GM12878 (cell line): Measurements from ENCODE around the gene PHYHIPL. TPM values are rescaled to one million over a fixed set of nuclear protein-coding genes. Genes with fewer than 3 reads are reported as not detected.

ENCODE experiments used
- ATAC-seq: fragments of 200-7000 bp; cut with Tn5 transposase; 3 replicates; pipeline ENCODE4 v1.9.1; 2020; ENCODE audit warnings: mild to moderate bottlenecking, moderate library complexity
- BruUV-seq: library from RNA; stranded (reverse); fragments of 400-500 nt; replicated peaks from 2 replicates; lab custom pipeline; 2021; lab: Mats Ljungman, UMichigan
- CTCF ChIA-PET: fragments of 300-600 bp; sonication (Branson Sonifier 250); formaldehyde crosslinking; extraction: SDS; loops from one replicate; lab custom pipeline; 2021; ENCODE audit warnings: inconsistent platforms; lab: Yijun Ruan, JAX
- POLR2A ChIA-PET: fragments of 350-600 bp; formaldehyde crosslinking; extraction: SDS; loops from one replicate; lab custom pipeline; 2021; ENCODE audit warnings: inconsistent platforms; lab: Charles Lee
- RAD21 ChIA-PET: fragments of 300-600 bp; sonication (Branson Sonifier 250); formaldehyde crosslinking; loops from one replicate; lab custom pipeline; 2023; ENCODE audit warnings: antibody characterized with exemption; ENCODE audit not compliant: unreplicated experiment; lab: Charles Lee
- SMC1A ChIA-PET: fragments of 300-600 bp; sonication (Branson Sonifier 250); formaldehyde crosslinking; loops from one replicate; lab custom pipeline; 2023; ENCODE audit not compliant: unreplicated experiment, uncharacterized antibody; lab: Charles Lee
- DNase-seq: peaks from one replicate; pipeline ENCODE4 v3.0.0-alpha.2; 2011; ENCODE audit warnings: low read depth, low spot score
- FAIRE-seq: peaks from 3 replicates; lab custom pipeline; 2011; peaks lifted over from hg19 to GRCh38; lab: Jason Lieb, UNC
- H2AFZ ChIP-seq: 2 replicates; pipeline ENCODE4 v1.6.0; 2011; ENCODE audit warnings: low read depth, low read length, control low read depth; ENCODE audit not compliant: control insufficient read depth
- H3K27ac ChIP-seq: 2 replicates; pipeline ENCODE4 v1.5.1; 2011; ENCODE audit warnings: control low read depth; ENCODE audit not compliant: control insufficient read depth, insufficient read depth
- H3K27me3 ChIP-seq, 2 experiments: replicated peaks in 1 of 2; 2 replicates each; pipeline versions ENCODE4 v1.6.0 to v1.6.1; 2011; ENCODE audit warnings: low read length in 1 of 2; ENCODE audit not compliant: control insufficient read depth in 2 of 2, insufficient read depth in 2 of 2
- H3K36me3 ChIP-seq, 2 experiments: 2 replicates each; pipeline ENCODE4 v1.5.1; 2011; ENCODE audit warnings: low read length in 1 of 2; ENCODE audit not compliant: control insufficient read depth in 2 of 2, insufficient read depth in 2 of 2
- H3K4me1 ChIP-seq: 2 replicates; pipeline ENCODE4 v1.6.1; 2011; ENCODE audit warnings: mild to moderate bottlenecking, low read length, moderate library complexity, mixed read lengths; ENCODE audit not compliant: control insufficient read depth, insufficient read depth
- H3K4me2 ChIP-seq: 2 replicates; pipeline ENCODE4 v1.6.0; 2011; ENCODE audit warnings: control low read depth; ENCODE audit not compliant: control insufficient read depth, insufficient read depth
- H3K4me3 ChIP-seq: fragments of 200-600 bp; sonication (generic); 2 replicates; pipeline ENCODE4 v1.5.1; 2016
- H3K79me2 ChIP-seq: 2 replicates; pipeline ENCODE4 v1.6.0; 2011; ENCODE audit warnings: low read length; ENCODE audit not compliant: control insufficient read depth, insufficient read depth
- H3K9ac ChIP-seq: 2 replicates; pipeline ENCODE4 v1.8.0; 2011; ENCODE audit warnings: low read length, control low read depth, mixed read lengths; ENCODE audit not compliant: control insufficient read depth, insufficient read depth
- H3K9me3 ChIP-seq: replicated peaks from 3 replicates; pipeline ENCODE4 v1.5.1; 2011; ENCODE audit warnings: mild to moderate bottlenecking, low read length; ENCODE audit not compliant: control insufficient read depth, insufficient read depth
- H4K20me1 ChIP-seq: 2 replicates; pipeline ENCODE4 v1.6.0; 2011; ENCODE audit not compliant: control insufficient read depth, insufficient read depth
- E4F1 ChIP-seq: fragments of 450-650 bp; IDR thresholded peaks from 2 replicates; pipeline ENCODE4 v1.6.1; 2018; ENCODE audit warnings: borderline replicate concordance, mild to moderate bottlenecking; ENCODE audit not compliant: partially characterized antibody
- EP300 ChIP-seq, 2 experiments: fragments of 150-350 bp in 1 of 2; IDR thresholded peaks; 2 replicates each; pipeline ENCODE4 v1.6.1; 2011 to 2012; ENCODE audit warnings: low read depth in 2 of 2, low read length in 2 of 2, borderline replicate concordance in 1 of 2, improper control_type of control experiment in 1 of 2, inconsistent platforms in 1 of 2; ENCODE audit not compliant: control insufficient read depth in 1 of 2
- RFX5 ChIP-seq: IDR thresholded peaks from 2 replicates; pipeline ENCODE4 v1.6.1; 2011; ENCODE audit warnings: low read depth, low read length, improper control_type of control experiment
- SUPT20H ChIP-seq: IDR thresholded peaks from 2 replicates; pipeline ENCODE4 v1.6.1; 2011; ENCODE audit warnings: low read depth, mild to moderate bottlenecking, low read length, moderate library complexity, borderline replicate concordance; ENCODE audit not compliant: control insufficient read depth
- YY1 ChIP-seq: IDR thresholded peaks from 2 replicates; pipeline ENCODE4 v1.6.1; 2011; ENCODE audit warnings: low read depth, mild to moderate bottlenecking, low read length
- ZNF207 ChIP-seq: fragments of 450-650 bp; IDR thresholded peaks from 2 replicates; pipeline ENCODE4 v1.6.1; 2014; ENCODE audit warnings: antibody characterized with exemption, mild to moderate bottlenecking, borderline replicate concordance
- ZNF24 ChIP-seq: fragments of 450-650 bp; IDR thresholded peaks from 2 replicates; pipeline ENCODE4 v1.6.1; 2017; ENCODE audit warnings: antibody characterized with exemption, mild to moderate bottlenecking
- WGBS: methylation state at CpG from one replicate; pipeline ENCODE4 v1.1.6; 2016; ENCODE audit warnings: low lambda C conversion rate; ENCODE audit not compliant: insufficient replicate concordance, insufficient coverage; ENCODE audit errors: missing lambda C conversion rate; 5-methylcytosine and 5-hydroxymethylcytosine counted together
- in situ Hi-C: fragments of 300-500 bp; cut with MboI; formaldehyde crosslinking; loops from 9 replicates; pipeline ENCODE4 v1.14.3; 2018; ENCODE audit warnings: mixed read lengths
- intact Hi-C: fragments of 100-400 bp; cut with micrococcal nuclease; formaldehyde crosslinking; loops from one replicate; pipeline ENCODE4 v1.14.2; 2022; ENCODE audit not compliant: unreplicated experiment
- polyA plus RNA-seq, 11 experiments: library from polyadenylated mRNA; depleted of rRNA in 4 of 11; unstranded in 6 of 11; stranded (reverse) in 5 of 11; fragments of >200 nt; fragmentation: Nextera tagmentation in 4 of 11; fragmentation: Illumina TruSeq in 1 of 11; extraction: Ambion mirVana in 4 of 11; extraction: Trizol in 1 of 11; gene quantifications; 1 replicate in 1 of 11; 2 replicates in 10 of 11; pipeline versions ENCODE4 v1.2.1 to v1.2.3, GENCODE V29; 2011 to 2016; ENCODE audit warnings: inconsistent platforms in 2 of 11, missing spikeins in 2 of 11, low read depth in 1 of 11
- total RNA-seq, 4 experiments: library from RNA; depleted of rRNA in 3 of 4; stranded (reverse); fragments of >200 nt in 3 of 4; fragmentation: Illumina TruSeq in 1 of 4; extraction: Trizol in 1 of 4; gene quantifications; 2 replicates each; pipeline versions ENCODE4 v1.2.1 to v1.2.3, GENCODE V29; 2013 to 2021

The PHYHIPL gene
- total and polyA plus RNA-seq, 10 of the 15 experiments (the other 5 are each of a cell fraction or from before 2014, with no cell fraction given), result 0.06 to 0.40 (median 0.18) TPM; not detected in 2

DNA sequence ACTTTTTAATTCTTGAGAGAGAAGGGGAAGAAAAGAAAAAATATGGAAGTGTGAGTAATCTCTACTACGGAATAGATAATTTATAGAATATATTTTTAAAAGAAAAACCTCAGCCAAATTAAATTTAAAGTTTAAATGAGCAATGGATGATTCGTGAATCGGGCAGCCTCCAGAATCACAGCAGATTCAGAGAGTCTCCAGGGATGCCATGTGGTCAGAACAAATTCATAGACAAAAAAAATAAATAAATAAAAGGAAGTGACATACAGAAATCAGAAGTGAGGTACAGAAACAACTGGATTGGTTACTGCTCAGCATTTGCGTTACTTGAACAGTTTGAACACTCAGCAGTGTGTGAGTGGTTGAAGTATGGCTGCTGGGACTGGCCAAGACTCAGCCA is 53.0 kb downstream of the PHYHIPL start:
- no peak for FAIRE-seq
- BruUV-seq, result no TSS peak

More for the DNA sequence above, 53.0 kb downstream of the PHYHIPL start:
- Histone ChIP-seq H4K20me1 (no peaks in the 10 kb centered on the region), H3K36me3 (no peaks in the 10 kb centered on the region), H3K27me3 (no peaks in the 10 kb centered on the region), H3K4me1 (no peaks in the 10 kb centered on the region)
- SMC1A ChIA-PET, result interaction anchor here (1.0 to 1.3 kb wide), 3 partner anchors 39 to 277 kb away, joined by 3 to 4 read pairs (median 4); no protein-coding TSS in a partner anchor
- ATAC-seq, result no peak
- no peak for TF ChIP-seq YY1
- TF ChIP-seq SUPT20H, result no peak
- no peak for TF ChIP-seq EP300 (IDR thresholded peaks at IDR 0.05; ENCODE audit: borderline replicate concordance in 1 of 2, control insufficient read depth in 1 of 2, low read depth in 2 of 2, low read length in 2 of 2)
- no peak for TF ChIP-seq ZNF207
- TF ChIP-seq E4F1, result no peak
- TF ChIP-seq RFX5, result no peak
- TF ChIP-seq ZNF24, result no peak
- TF ChIP-seq, all 136 proteins: peak for 0
- intact Hi-C loops (no loop called here), in situ Hi-C loops (no loop called here)
- ChIA-PET CTCF (interaction anchor here (1.2 to 1.4 kb wide), 2 partner anchors 276 to 277 kb away, joined by 3 read pairs; no protein-coding TSS in a partner anchor), POLR2A (interaction anchor here (0.6 kb wide), 3 partner anchors 56 to 1325 kb away, joined by 3 to 6 read pairs (median 4); no protein-coding TSS in a partner anchor), RAD21 (no interaction called here)
- 49% methylated on average over 4 of the region's 4 CpGs for WGBS
- DNase-seq, result no peak
- Histone ChIP-seq H3K4me2 (no peak overlapping the region), H3K27ac (no peak overlapping the region), H3K9me3 (no peaks in the 10 kb centered on the region), H2AFZ (no peak overlapping the region), H3K9ac (no peak overlapping the region), H3K4me3 (no peak overlapping the region), H3K79me2 (no peaks in the 10 kb centered on the region)
